HG02938 (cell line): ENCODE measurements around the gene CPEB3.
A peak's percentile ranks its signal among the peaks of the same experiment; 100 is the strongest.
"Not testable (repeated sequence)": the region's sequence is repeated elsewhere in the genome, so short reads cannot be mapped to it uniquely, and the experiment has no call there.

Experiments
- ATAC-seq: cut with Tn5 transposase; IDR thresholded peaks from one replicate; pipeline ENCODE4 v1.9.1; 2021; ENCODE audit warnings: mild to moderate bottlenecking, moderate library complexity; ENCODE audit not compliant: unreplicated experiment

Gene CPEB3

GRCh38 chr10:92149261-92149660 lies 141.6 kb downstream of the CPEB3 start:
- no peak for ATAC-seq

GRCh38 chr10:92146781-92147180 lies 144.1 kb downstream of the CPEB3 start:
- no peak for ATAC-seq

GRCh38 chr10:92146107-92146506 lies 144.8 kb downstream of the CPEB3 start:
- ATAC-seq, result no peak

- peak; percentile 68 for ATAC-seq
Observed at GRCh38 chr10:92142949-92143348, 147.9 kb downstream of the CPEB3 start.

DNA sequence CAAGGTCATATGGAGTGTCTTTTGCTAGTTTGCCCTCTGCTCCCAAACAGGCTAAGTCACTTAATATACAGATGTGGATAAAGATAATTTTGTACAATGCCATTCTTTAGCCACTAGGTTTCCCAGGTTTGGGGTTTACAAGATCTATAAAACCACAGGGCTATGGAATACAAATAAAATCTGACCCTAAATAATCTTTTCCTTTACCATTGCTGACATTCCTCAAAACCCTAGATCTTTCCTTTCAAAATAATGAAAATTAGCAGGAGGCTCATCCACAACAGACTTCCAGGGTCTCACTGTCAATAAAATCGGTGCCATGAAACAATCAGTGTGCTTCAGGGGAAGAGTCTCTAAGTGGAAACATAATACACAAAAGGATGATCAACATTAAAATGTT lies 148.4 kb downstream of the CPEB3 start:
- no peak for ATAC-seq

DNA sequence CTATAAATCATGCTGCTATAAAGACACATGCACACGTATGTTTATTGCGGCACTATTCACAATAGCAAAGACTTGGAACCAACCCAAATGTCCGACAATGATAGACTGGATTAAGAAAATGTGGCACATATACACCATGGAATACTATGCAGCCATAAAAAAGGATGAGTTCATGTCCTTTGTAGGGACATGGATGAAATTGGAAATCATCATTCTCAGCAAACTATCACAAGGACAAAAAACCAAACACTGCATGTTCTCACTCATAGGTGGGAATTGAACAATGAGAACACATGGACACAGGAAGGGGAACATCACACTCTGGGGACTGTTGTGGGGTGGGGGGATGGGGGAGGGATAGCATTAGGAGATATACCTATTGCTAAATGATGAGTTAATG lies 149.7 kb downstream of the CPEB3 start:
- ATAC-seq, result not testable (repeated sequence)

DNA sequence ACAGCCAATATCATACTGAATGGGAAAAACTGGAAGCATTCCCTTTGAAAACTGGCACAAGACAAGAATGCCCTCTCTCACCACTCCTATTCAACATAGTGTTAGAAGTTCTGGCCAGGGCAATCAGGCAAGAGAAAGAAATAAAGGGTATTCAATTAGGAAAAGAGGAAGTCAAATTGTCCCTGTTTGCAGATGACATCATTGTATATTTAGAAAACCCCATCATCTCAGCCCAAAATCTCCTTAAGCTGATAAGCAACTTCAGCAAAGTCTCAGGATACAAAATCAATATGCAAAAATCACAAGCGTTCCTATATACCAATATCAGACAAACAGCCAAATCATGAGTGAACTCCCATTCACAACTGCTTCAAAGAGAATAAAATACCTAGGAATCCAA lies 156.8 kb downstream of the CPEB3 start:
- not testable (repeated sequence) for ATAC-seq

GRCh38 chr10:92131275-92131820 lies 159.5 kb downstream of the CPEB3 start:
- ATAC-seq, result no peak

DNA sequence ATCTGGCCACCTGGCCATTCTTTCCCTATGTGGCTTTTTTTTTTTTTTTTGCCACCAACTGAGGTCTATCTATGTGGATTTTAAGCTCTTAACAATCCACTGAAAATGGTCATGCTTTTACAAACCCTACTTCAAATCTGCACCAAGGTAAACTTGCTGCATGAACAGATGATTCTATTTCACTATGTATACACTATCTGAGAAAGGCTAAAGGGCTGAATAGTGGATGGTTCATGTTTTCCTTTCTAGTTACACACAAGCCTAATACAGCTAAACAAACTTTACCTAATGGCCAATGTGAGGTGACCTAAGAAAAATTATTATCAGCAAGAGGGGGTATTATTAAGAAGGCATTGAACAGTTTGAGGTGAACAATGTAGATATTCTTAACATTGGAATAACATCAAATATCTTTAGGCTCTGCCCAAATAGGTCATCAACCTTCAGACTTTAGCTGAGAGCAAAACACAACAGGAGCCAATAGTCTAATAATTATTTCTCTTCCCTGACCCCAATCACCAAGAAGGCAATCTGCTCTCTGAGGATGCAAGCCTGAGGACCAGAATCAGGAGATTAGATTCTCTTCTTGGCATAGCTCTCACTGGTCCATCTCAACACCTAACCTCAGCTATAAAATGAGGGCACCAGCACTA lies 160.1 kb downstream of the CPEB3 start:
- no peak for ATAC-seq

GRCh38 chr10:92126100-92126650 lies 164.7 kb downstream of the CPEB3 start:
- no peak for ATAC-seq

- ATAC-seq, result no peak
Observed at GRCh38 chr10:92125144-92125543, 165.7 kb downstream of the CPEB3 start.

DNA sequence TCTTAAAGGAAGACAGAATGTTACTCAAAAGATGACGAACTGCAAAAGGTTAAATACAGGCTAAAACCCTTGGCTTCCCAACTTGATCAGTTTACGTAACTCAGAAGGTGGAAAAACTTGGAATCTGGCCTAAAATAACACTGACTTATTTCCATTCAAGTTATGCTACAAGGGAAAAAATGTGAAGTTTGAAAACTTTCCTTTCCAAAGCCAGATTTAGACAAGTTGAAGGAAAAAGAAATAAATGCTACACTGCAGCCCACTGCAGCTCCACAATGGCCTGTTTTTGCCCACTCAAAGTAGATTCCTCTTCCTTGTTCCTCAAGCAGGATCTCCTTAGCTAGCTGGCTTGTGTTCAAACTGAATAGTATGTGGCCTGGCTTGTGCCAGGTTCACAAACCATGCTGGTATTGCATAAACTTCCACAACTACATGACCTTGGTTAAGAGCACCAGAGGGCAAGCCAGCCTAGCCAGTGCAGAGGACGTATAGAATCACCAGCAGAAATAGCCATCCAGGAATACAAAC lies 166.2 kb downstream of the CPEB3 start:
- ATAC-seq, result no peak

DNA sequence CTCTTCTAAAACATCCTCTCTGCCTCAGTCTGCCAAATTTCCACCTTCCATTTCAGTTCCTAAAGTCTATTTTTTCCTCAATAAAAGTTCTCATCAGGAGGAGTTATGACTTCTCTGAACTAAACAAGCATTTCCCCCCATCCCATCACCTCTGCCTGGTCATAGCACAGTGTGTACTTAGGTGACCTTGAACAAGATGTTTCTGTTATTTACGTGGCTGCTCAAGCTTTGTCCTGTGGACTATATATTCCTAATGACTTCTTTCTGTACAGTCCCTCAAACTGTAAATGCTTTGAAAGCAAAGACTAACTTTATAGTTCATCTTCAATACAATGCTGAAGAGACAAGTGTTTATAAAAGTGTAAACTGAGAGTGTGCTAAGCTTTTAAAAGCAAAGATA lies 166.9 kb downstream of the CPEB3 start:
- ATAC-seq, result no peak

- ATAC-seq, result no peak
Observed at GRCh38 chr10:92122941-92123450, 167.9 kb downstream of the CPEB3 start.

- no peak for ATAC-seq
Observed at GRCh38 chr10:92121686-92122492, 169.0 kb downstream of the CPEB3 start.

- ATAC-seq, result no peak
Observed at GRCh38 chr10:92119340-92119739, 171.5 kb downstream of the CPEB3 start.

DNA sequence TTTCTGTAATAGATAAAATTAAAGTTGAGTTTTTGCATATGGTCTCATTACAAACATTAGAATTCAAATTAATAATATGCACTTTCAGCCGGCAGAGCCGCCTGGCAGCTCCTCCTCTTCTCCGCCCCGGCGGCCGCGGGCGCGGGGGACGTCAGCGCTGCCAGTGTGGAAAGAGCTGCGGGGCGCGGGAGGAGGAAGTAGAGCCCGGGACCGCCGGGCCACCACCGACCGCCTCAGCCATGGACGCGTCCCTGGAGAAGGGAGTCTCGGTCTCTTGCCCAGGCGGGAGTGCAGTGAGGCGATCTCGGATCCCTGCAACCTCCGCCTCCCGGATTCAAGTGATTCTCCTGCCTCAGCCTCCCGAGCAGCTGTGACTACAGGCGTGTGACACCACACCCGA lies 176.0 kb downstream of the CPEB3 start:
- ATAC-seq, result not testable (repeated sequence)

DNA sequence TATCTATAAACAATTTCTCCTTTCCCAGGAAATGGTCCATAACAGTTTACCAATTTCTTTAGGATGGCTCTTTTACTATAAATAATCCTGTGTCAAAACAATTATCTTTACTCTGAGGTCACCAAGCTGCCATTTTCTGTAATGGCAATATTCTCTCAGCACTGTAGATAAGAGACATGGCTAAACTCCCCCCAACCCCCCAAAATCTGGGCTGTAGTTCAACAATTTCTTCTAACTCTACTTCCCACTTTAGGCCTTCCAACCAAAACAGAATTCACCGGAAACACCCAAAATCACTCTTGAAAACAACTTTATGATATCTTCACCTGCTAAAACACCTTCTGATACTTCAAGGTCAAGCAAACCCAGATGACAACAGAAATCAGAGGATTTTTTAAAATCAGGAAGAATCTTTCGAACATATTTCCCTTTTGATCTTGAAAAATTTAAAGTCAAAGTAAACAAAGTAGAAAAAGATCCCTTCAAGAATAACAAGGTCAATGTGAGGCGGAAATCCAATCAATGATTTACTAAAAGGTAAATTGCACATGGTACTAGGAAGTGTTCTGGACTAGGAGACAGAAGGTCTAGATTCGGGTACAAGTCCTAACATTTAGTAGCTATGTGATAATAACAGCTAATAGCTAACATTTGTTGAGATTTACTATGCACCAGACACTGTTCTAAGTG lies 176.8 kb downstream of the CPEB3 start:
- ATAC-seq, result no peak

DNA sequence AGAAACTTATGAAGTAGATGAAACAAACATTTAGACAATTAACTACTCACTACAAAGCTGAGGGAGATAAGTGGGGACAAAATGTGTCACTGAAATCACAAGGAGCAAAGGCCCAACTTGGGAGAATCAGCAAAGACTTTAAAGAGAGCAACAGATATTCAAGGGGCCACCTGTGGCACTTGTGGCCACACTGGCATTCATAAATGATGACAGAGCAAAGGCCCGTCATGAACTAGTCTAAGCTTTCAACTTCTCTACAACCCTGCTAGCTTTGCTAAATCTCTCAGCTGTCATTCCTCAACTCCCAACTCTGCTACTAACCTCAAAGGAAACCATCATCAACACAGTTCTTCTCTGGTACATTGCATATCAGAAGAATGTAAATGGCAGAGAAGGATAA lies 178.4 kb downstream of the CPEB3 start:
- ATAC-seq, result no peak

DNA sequence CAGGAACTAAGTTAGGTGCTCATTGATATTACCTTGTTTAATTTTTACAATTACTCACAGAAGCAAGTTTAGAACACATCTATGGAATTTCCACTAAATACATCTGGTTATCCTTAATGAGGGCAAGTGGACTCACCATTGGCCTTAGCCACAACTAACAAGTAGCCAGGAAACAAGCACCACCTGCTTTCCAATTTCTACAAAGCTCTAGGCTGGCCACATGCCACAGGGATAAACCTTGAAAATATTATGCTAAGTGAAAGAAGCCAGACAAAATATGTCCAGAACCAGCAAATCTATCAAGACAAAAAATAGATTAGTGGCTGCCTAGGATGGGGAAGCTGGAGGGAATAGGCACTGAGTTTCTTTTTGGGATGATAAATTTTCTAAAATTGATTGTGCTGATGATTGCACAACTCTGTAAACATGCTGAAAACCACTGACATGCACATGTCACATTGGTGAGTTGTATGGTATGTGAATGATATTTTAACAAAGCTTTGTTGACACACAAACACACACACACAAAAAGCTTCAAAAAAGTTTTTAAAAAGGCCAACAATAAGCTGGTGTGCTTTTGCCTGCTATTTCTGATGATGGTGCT lies 179.4 kb downstream of the CPEB3 start:
- no peak for ATAC-seq
